LHCN-M2 (cell line): Measurements from ENCODE around the gene LRRC56. TPM values are rescaled to one million over a fixed set of nuclear protein-coding genes. Genes with fewer than 3 reads are reported as not detected.
A peak's percentile ranks its signal among the peaks of the same experiment; 100 is the strongest.

Experiments used
- DNase-seq: peaks from one replicate; pipeline ENCODE4 v3.0.0-alpha.2; 2012; ENCODE audit warnings: low read depth
- total RNA-seq: library from RNA; depleted of rRNA; stranded (reverse); fragments of >200 nt; gene quantifications from 2 replicates; pipeline ENCODE4 v1.2.3, GENCODE V29; 2014

Gene LRRC56
- total RNA-seq, 1 experiment from 2014 or later, result 0.17 TPM

DNA sequence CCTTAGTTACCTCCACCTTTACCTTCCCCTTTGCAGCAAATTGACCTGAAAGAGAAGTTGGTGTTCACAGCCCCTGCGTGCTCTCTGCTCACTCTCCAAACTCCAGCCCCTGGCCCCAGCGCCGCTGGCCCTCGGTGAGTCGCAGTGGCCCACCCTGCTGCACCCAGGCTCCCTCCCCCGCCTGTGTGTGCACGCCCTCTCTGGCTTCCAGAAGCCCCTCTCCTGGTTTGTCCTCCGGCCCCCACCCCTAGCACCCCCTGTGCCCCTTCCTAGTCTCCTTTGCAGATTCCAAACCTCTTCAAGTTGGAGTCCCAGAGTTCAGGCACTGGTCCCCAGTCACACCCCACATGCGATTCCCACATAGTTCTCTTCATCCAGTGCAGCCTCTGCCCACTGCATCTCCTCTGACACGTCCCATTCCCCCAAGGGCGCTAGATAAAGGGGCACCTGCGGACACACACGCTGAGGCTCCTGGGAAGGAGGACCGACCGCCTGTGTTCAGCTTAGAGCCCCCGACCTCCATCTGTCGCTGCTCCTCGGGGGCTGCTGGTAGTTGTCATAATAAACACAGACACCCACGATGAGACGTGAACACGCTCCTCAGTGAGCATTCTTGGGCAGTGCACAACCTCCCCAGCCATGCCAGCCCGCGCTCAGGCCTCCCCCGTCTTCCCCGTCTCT, 37.4 kb downstream of the LRRC56 start:
- DNase-seq, result peak; percentile 7

- no peak for DNase-seq
Measured at GRCh38 chr11:575313-575995, 38.1 kb downstream of the LRRC56 start.

GRCh38 chr11:575996-576768, 38.9 kb downstream of the LRRC56 start, which contains the start of gene PHRF1:
PHRF1 (plus strand) TSS chr11:576470; CDS start chr11:581513, 5,043 bp downstream.
- DNase-seq, result peak; percentile 92

GRCh38 chr11:576811-577610, 39.7 kb downstream of the LRRC56 start:
- peak; percentile 7 for DNase-seq

DNA sequence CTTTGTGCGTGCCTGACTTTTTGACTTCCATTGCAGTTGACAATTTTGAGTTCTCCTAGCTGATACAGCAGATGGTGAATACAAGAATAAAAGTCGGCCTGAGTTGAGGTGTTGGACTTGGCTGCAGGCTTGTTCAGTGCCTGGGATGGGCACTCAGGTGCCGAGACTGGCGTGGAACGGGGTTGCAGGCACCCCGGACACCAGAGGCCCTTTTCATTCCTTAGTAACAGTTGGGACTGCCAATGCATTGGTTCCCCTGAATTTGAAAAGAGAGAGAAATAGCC, 40.2 kb downstream of the LRRC56 start:
- DNase-seq, result no peak

- DNase-seq, result no peak
Measured at GRCh38 chr11:578276-579035, 41.1 kb downstream of the LRRC56 start.

DNA sequence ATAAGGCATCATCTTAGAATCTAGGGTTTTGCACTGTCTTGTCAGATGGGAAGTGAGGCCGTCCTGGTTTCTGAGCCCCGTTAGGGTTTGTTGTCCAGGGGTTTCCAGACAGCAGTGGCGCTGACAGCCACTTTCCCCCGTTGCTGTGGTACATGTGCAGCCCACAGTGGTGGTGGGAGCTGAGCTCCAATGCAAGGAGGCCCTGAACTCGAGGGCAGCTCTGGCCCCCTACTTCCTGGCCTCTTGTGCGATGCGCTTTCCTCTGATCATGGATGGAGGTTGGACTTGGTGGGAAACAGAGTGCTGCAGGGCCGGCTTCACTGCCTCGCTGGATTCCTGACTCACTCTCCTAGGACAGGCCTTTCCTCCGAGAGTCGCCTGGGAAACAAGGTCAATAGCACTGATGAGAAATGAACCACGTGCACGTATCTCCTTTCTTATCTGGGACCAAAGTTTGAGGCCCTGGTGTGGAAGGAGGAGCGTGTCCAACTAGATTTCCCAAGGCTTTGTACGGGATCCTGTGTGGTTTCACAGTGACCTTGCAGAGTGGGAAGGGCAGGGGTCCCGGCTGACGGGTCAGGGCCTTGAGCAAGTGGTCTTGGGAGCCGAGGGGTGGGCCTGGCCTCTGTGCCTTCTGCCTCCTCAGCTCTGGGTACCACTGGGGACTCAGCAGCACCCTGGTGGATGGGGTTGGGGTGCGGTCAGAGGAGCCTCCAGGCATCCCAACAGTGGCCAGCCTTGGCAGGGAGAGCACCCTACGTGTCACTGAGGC, 42.7 kb downstream of the LRRC56 start:
- DNase-seq, result peak; percentile 23

GRCh38 chr11:581342-581741, 44.0 kb downstream of the LRRC56 start:
- DNase-seq, result no peak

- DNase-seq, result no peak
Measured at GRCh38 chr11:581752-582151, 44.4 kb downstream of the LRRC56 start.

DNA sequence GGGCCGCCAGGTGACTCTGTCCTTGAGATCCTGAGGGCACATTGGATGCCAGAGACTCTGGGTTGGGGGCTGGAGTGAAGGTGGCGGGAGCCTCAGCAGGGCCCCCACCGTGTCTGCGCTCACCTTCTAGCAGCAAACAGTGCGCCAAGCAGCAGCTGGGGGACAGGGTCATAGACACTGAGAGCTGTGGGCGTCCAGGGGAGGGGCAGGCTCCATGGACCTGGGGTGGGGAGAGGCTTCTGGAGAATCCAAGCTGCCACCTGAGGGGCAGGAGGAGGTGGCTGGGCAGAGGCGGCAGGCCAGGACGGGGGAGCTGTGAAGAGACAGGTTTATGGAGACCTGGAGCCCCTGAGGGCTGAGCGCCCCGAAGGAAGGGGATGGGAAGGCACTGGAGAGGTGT, 47.0 kb downstream of the LRRC56 start:
- no peak for DNase-seq

DNA sequence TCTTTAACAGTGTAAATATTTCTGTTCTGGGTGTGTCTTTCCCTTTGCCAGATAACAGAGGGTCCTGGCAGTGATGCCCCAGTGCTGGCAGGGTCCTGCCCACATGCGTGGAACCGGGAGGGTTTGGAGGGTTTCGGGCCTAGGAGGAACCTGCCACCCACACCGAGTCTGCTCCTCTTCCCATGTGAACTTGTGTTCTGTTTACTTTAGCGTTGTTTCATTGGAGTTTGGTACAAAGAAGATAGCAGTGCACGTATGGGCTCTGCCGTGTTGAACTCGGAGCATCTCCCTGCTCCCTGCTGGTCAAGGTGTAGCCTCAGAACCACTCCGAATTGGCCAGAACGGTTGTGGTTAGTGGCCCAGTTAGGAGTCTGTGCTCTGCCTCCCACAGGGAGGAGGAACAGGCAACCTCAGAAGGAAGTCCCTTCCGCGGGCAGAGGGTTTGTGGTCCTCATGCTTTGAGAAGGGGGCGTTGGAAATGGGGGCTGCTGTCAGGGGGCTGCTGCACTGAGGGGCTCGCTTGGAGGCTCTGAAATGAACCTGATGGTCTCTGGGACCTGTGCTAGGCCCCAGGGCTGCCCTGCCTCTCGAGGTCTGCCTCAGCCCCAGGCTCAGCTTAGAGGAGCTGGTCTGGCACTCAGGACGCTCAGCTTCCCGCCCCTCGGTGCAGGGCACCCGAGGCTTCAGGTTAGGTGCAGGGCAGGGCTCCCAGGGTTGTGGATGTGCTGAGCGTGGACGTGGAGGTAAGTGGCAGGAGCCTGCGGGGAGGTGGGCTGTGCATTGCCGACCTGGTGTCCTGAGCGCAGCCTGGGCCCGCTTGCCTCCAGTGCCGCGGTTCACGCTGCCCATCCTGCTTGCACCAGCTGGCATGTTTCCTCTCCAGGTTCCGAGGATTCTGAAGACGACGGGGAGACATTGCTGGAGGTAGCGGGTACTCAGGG, 49.3 kb downstream of the LRRC56 start:
- no peak for DNase-seq

DNA sequence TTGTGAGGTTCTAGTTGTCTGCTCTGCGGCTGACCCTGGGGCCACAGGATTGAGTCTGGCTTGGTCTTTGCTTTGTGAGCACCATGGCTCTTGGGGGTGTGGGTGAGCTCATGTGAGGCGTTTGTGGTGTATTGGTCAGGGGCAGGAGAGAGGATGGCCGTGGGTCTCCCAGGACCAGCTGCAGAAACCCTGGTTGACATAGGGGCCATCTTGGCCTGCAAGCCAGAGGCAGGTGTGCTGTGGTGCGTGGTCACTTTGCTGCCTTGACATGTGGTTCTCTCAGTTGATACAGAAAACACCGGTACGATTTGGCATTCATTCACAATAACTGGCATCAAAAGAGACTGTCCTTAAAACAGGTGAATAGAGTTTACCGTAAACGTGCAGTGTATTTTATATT, 50.2 kb downstream of the LRRC56 start:
- peak; percentile 37 for DNase-seq

DNA sequence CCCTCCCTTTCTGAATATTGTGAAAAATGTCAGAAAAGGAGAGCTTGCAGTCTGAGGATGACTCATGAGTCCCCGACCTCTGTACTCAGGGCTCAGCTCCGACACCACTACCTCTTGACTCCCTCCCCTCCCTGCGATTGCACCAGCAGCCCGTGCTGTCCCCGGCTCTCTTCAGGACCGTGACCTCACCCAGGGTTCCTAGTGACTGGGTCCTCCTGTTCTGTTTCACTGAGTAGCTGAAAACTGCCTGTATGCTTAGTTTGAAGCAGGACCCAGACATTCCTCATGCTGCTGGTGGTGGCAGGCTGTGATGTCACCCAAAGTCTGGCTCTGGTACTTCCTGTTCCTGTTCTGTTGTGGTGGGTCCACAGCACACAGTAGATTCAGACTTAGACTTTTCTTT, 50.7 kb downstream of the LRRC56 start:
- peak; percentile 76 for DNase-seq

DNA sequence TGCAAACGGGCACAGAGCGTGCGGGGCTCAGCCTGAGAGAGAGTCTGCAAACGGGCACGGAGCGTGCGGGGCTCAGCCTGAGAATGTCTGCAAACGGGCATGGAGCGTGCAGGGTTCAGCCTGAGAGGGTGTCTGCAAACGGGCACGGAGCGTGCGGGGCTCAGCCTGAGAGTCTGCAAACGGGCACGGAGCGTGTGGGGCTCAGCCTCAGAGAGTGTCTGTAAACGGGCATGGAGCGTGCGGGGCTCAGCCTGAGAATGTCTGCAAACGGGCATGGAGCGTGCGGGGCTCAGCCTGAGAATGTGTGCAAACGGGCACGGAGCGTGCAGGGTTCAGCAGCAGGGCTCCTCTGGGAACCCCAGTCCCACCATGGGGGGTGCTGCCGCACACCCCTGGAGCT, 52.5 kb downstream of the LRRC56 start:
- DNase-seq, result no peak

GRCh38 chr11:590997-591396, 53.7 kb downstream of the LRRC56 start:
- DNase-seq, result no peak

- DNase-seq, result no peak
Measured at GRCh38 chr11:592501-592900, 55.2 kb downstream of the LRRC56 start.

- no peak for DNase-seq
Measured at GRCh38 chr11:592918-593317, 55.6 kb downstream of the LRRC56 start.

DNA sequence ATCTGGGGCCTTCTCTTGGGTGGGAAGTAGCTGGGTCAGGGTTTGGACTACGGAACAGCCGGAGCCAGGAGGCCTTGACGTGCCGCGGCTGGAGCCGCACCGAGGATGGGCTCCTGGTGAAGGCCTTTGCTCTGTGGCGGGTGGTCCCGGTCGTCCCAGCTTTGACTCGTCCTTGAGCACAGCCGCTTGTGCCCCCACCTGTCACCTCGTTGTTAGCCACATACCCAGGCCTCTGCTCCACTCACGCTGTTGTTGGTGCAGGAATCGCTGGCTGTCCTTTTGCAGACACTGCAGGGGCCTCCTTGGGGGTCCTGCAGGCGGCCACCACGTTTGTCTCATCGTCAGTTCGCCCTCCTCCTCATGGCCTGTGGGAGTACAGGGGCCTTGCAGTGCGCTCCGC, 56.0 kb downstream of the LRRC56 start:
- no peak for DNase-seq

- no peak for DNase-seq
Measured at GRCh38 chr11:595400-595799, 58.1 kb downstream of the LRRC56 start.
